Measurements from ENCODE around the gene RNF31.

The RNF31 gene

DNA sequence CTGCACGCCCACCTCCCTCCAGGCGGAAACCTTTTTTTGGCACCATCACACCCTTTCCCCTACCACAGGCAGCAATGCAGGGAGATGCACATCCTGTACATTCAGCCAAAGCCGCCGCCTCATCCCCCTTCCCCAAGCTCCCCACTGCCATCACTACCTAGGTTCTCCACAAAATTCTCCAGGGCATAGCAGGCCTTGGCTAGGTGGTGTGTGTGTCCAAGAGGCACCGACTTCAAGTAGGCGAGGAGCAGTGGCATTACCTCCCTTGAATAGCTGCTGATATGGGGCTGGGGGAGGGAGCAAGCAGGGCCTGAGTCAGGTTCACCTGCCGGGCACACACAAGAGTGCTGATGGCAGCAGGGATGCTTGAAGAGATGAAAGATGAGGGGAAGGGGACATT lies 37.7 kb downstream of the RNF31 start:
- H3K4me3 ChIP-seq (ENCODE audit: low read depth, low read length): no peak overlapping the region
- H3K9me3 ChIP-seq (ENCODE audit: control insufficient read depth, insufficient read depth, low read length): no peaks in the 10 kb centered on the region
- H3K4me1 ChIP-seq (ENCODE audit: control insufficient read depth, insufficient read depth, low read length): peaks cover 6% of the 10 kb centered on the region
- H3K9ac ChIP-seq (ENCODE audit: low read depth, low read length): no peak overlapping the region
- no peaks in the 10 kb centered on the region for H3K27me3 ChIP-seq (ENCODE audit: control insufficient read depth, insufficient read depth, low read length)
- H3K36me3 ChIP-seq (ENCODE audit: control insufficient read depth, insufficient read depth, low read length): peaks cover 77% of the 10 kb centered on the region

DNA sequence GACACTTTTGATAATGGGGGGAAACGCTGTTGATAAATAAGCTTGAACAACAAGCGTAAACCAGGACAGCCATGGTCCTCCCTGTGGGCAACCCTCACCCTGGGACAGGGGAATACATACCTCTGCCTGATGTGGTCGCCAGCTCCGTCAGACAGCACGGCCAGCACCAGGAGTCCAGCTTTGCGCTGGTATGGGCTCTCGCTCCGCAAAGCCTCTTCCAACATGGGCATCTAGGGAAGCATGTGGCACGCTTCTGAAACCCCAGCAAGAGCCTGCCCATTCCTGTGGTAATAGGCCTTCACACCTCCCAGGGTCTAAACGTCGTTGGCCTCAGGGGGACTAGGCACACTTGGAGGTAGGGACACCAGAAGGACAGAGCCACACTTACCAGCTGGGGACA lies 38.4 kb downstream of the RNF31 start:
- Histone ChIP-seq H3K9ac (ENCODE audit: low read depth, low read length) (no peak overlapping the region), H3K4me1 (ENCODE audit: control insufficient read depth, insufficient read depth, low read length) (peaks cover 6% of the 10 kb centered on the region), H3K27me3 (ENCODE audit: control insufficient read depth, insufficient read depth, low read length) (no peaks in the 10 kb centered on the region), H3K36me3 (ENCODE audit: control insufficient read depth, insufficient read depth, low read length) (peaks cover 71% of the 10 kb centered on the region), H3K4me3 (ENCODE audit: low read depth, low read length) (no peak overlapping the region), H3K9me3 (ENCODE audit: control insufficient read depth, insufficient read depth, low read length) (no peaks in the 10 kb centered on the region)

GRCh38 chr14:24186831-24187538 lies 39.7 kb downstream of the RNF31 start:
- H3K9ac ChIP-seq (ENCODE audit: low read depth, low read length): no peak overlapping the region
- H3K4me1 ChIP-seq (ENCODE audit: control insufficient read depth, insufficient read depth, low read length): peaks cover 6% of the 10 kb centered on the region
- H3K36me3 ChIP-seq (ENCODE audit: control insufficient read depth, insufficient read depth, low read length): peaks cover 60% of the 10 kb centered on the region
- no peaks in the 10 kb centered on the region for H3K27me3 ChIP-seq (ENCODE audit: control insufficient read depth, insufficient read depth, low read length)
- H3K4me3 ChIP-seq (ENCODE audit: low read depth, low read length): no peak overlapping the region
- H3K9me3 ChIP-seq (ENCODE audit: control insufficient read depth, insufficient read depth, low read length): no peaks in the 10 kb centered on the region

DNA sequence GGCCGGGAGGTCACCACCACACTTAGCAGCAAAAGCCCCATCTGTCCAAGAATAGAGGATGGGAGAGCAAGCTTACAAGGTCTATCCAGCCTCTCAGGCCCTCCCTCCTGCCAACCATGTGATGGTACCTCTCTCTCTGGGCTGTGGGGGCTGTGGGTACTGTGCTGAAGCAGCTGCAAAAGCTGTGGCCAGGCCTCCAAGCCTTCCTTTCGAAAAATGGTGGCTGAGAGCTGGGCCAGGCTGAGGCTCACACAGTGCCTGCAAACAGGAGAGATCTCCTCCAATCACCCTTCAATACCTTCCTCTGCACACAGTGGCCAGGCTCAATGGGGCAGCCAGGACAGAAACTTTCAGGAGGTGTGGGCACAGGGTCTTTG lies 40.2 kb downstream of the RNF31 start:
- Histone ChIP-seq H3K27me3 (ENCODE audit: control insufficient read depth, insufficient read depth, low read length) (no peaks in the 10 kb centered on the region), H3K9me3 (ENCODE audit: control insufficient read depth, insufficient read depth, low read length) (no peaks in the 10 kb centered on the region), H3K4me3 (ENCODE audit: low read depth, low read length) (peak overlapping the region; percentile 96), H3K9ac (ENCODE audit: low read depth, low read length) (no peak overlapping the region), H3K36me3 (ENCODE audit: control insufficient read depth, insufficient read depth, low read length) (peaks cover 58% of the 10 kb centered on the region), H3K4me1 (ENCODE audit: control insufficient read depth, insufficient read depth, low read length) (peaks cover 6% of the 10 kb centered on the region)

- Histone ChIP-seq H3K27me3 (ENCODE audit: control insufficient read depth, insufficient read depth, low read length) (no peaks in the 10 kb centered on the region), H3K9ac (ENCODE audit: low read depth, low read length) (peak within 1 kb of the TSS; percentile 70), H3K4me3 (ENCODE audit: low read depth, low read length) (peak within 1 kb of the TSS; percentile 96), H3K36me3 (ENCODE audit: control insufficient read depth, insufficient read depth, low read length) (peaks cover 55% of the 10 kb centered on the region), H3K9me3 (ENCODE audit: control insufficient read depth, insufficient read depth, low read length) (no peaks in the 10 kb centered on the region), H3K4me1 (ENCODE audit: control insufficient read depth, insufficient read depth, low read length) (peaks cover 6% of the 10 kb centered on the region)
Observed at GRCh38 chr14:24188251-24189058, 41.2 kb downstream of the RNF31 start, which contains the start of gene IPO4. Gene IPO4 (minus strand): TSS chr14:24188816. CDS start chr14:24188787, 29 bp downstream.

GRCh38 chr14:24189059-24189375 lies 41.7 kb downstream of the RNF31 start:
- Histone ChIP-seq H3K9ac (ENCODE audit: low read depth, low read length) (no peak overlapping the region), H3K4me3 (ENCODE audit: low read depth, low read length) (peak overlapping the region; percentile 96), H3K4me1 (ENCODE audit: control insufficient read depth, insufficient read depth, low read length) (peaks cover 6% of the 10 kb centered on the region), H3K9me3 (ENCODE audit: control insufficient read depth, insufficient read depth, low read length) (no peaks in the 10 kb centered on the region), H3K27me3 (ENCODE audit: control insufficient read depth, insufficient read depth, low read length) (no peaks in the 10 kb centered on the region), H3K36me3 (ENCODE audit: control insufficient read depth, insufficient read depth, low read length) (peaks cover 50% of the 10 kb centered on the region)

DNA sequence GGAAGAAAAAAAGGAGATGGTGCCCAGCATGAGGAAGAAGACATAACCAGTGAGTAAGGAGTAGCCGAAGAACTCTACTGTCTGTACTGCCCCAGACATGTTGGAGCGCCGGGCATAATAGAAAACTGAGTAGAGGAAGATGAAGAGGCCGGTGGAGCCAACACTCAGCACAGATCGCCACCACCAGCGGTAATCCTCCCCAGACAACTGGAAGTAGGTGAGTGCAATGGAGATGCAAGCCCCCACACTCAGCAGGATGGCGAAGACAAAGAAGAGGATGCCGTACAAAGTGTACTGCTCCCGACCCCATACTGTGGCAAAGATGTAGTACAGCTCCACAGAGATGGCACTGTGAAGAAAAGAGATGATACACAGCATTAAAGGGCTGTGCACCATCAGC lies 42.2 kb downstream of the RNF31 start:
- H3K9me3 ChIP-seq (ENCODE audit: control insufficient read depth, insufficient read depth, low read length): no peaks in the 10 kb centered on the region
- H3K4me1 ChIP-seq (ENCODE audit: control insufficient read depth, insufficient read depth, low read length): peaks cover 6% of the 10 kb centered on the region
- H3K27me3 ChIP-seq (ENCODE audit: control insufficient read depth, insufficient read depth, low read length): no peaks in the 10 kb centered on the region
- peaks cover 46% of the 10 kb centered on the region for H3K36me3 ChIP-seq (ENCODE audit: control insufficient read depth, insufficient read depth, low read length)
- peak overlapping the region; percentile 96 for H3K4me3 ChIP-seq (ENCODE audit: low read depth, low read length)
- no peak overlapping the region for H3K9ac ChIP-seq (ENCODE audit: low read depth, low read length)

- no peak overlapping the region for H3K4me3 ChIP-seq (ENCODE audit: low read depth, low read length)
- no peaks in the 10 kb centered on the region for H3K27me3 ChIP-seq (ENCODE audit: control insufficient read depth, insufficient read depth, low read length)
- H3K36me3 ChIP-seq (ENCODE audit: control insufficient read depth, insufficient read depth, low read length): peaks cover 37% of the 10 kb centered on the region
- H3K4me1 ChIP-seq (ENCODE audit: control insufficient read depth, insufficient read depth, low read length): peaks cover 6% of the 10 kb centered on the region
- H3K9ac ChIP-seq (ENCODE audit: low read depth, low read length): no peak overlapping the region
- no peaks in the 10 kb centered on the region for H3K9me3 ChIP-seq (ENCODE audit: control insufficient read depth, insufficient read depth, low read length)
Observed at GRCh38 chr14:24190416-24190815, 43.1 kb downstream of the RNF31 start.

- Histone ChIP-seq H3K9ac (ENCODE audit: low read depth, low read length) (no peak overlapping the region), H3K36me3 (ENCODE audit: control insufficient read depth, insufficient read depth, low read length) (peaks cover 17% of the 10 kb centered on the region), H3K9me3 (ENCODE audit: control insufficient read depth, insufficient read depth, low read length) (no peaks in the 10 kb centered on the region), H3K4me1 (ENCODE audit: control insufficient read depth, insufficient read depth, low read length) (peaks cover 3% of the 10 kb centered on the region), H3K27me3 (ENCODE audit: control insufficient read depth, insufficient read depth, low read length) (no peaks in the 10 kb centered on the region), H3K4me3 (ENCODE audit: low read depth, low read length) (no peak overlapping the region)
Observed at GRCh38 chr14:24192933-24193332, 45.6 kb downstream of the RNF31 start.

DNA sequence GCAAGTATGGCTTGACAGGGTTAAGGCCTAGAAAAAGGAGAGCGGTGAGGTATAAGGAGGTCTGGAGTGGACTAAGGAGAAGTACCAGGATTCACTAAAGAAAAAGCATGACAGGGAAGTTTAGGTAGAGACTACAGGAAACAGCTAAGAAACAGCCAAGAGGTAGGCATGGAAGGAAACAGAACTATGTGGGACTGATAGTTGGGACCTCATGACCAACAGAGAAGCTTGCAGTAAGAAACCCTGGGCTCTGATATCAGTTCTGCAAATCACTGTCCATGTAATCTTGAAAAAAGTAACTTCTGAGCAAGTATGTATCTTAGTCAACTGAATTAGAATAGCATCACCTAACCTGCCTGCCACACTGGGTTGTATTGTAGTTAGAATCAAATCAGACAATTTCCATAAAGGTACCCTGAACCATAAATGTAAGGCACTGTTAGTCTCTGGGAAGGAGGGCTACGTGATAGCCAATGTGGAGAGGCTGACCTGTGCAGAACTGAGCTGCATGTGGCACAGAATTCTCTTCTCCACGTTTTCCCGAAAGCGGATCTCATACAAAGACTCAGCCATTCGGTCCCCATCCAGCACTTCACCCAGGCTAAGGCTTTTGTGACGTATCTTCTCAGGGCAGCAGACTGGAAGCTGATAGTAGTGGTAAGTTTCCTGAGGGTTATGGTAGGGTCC lies 47.0 kb downstream of the RNF31 start:
- Histone ChIP-seq H3K9ac (ENCODE audit: low read depth, low read length) (peak overlapping the region; percentile 91), H3K36me3 (ENCODE audit: control insufficient read depth, insufficient read depth, low read length) (peaks cover 17% of the 10 kb centered on the region)

DNA sequence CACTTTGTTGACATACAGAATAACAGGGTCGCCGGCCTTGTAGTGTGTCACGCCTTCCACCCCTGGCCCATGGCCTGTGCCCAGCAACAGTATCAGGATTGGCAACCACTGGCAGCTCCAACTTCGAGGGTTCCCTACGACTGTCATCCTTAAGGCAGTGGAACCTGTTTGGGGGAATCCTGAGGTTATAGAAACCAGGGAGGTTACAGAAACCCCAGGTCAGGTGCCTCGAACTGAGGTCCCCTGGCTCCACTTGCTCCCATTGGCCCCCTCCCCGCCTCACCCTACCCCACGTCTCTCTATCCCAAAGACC lies 47.5 kb downstream of the RNF31 start:
- peak overlapping the region; percentile 93 for H3K4me3 ChIP-seq (ENCODE audit: low read depth, low read length)
- peak overlapping the region; percentile 91 for H3K9ac ChIP-seq (ENCODE audit: low read depth, low read length)
- H3K9me3 ChIP-seq (ENCODE audit: control insufficient read depth, insufficient read depth, low read length): no peaks in the 10 kb centered on the region
- peaks cover 3% of the 10 kb centered on the region for H3K4me1 ChIP-seq (ENCODE audit: control insufficient read depth, insufficient read depth, low read length)
- no peaks in the 10 kb centered on the region for H3K27me3 ChIP-seq (ENCODE audit: control insufficient read depth, insufficient read depth, low read length)
- H3K36me3 ChIP-seq (ENCODE audit: control insufficient read depth, insufficient read depth, low read length): peaks cover 13% of the 10 kb centered on the region

More for the DNA sequence above, 47.0 kb downstream of the RNF31 start:
- H3K27me3 ChIP-seq (ENCODE audit: control insufficient read depth, insufficient read depth, low read length): no peaks in the 10 kb centered on the region
- H3K9me3 ChIP-seq (ENCODE audit: control insufficient read depth, insufficient read depth, low read length): no peaks in the 10 kb centered on the region
- H3K4me1 ChIP-seq (ENCODE audit: control insufficient read depth, insufficient read depth, low read length): peaks cover 3% of the 10 kb centered on the region
- peak overlapping the region; percentile 93 for H3K4me3 ChIP-seq (ENCODE audit: low read depth, low read length)
